ENCODE measurements around the gene CDH24. TPM values are rescaled to one million over a fixed set of nuclear protein-coding genes. Genes with fewer than 3 reads are reported as not detected.

CDH24 gene
- total RNA-seq, 1 experiment from 2014 or later = 4.6 TPM

DNA sequence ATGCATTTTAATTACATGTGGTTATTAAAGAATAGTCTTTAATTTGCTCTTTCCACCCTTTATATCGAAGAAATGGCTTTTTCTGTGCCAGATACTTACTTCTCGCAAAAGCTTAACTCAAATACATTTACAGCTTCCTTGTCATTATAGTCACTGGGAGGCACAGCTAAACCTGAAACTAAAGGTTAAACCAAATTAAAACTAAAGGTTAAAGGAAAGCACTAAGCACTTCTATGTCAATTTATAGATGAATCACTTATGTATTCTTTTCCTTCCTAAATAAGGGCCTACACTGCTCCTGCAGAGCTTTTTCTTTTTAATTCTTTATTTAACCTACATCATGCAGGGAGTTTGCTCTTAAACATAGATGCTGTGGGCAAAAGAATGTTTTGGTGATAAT lies 56.5 kb downstream of the CDH24 start:
- DNase-seq (ENCODE audit: extremely low read depth, low read depth) = no peak

DNA sequence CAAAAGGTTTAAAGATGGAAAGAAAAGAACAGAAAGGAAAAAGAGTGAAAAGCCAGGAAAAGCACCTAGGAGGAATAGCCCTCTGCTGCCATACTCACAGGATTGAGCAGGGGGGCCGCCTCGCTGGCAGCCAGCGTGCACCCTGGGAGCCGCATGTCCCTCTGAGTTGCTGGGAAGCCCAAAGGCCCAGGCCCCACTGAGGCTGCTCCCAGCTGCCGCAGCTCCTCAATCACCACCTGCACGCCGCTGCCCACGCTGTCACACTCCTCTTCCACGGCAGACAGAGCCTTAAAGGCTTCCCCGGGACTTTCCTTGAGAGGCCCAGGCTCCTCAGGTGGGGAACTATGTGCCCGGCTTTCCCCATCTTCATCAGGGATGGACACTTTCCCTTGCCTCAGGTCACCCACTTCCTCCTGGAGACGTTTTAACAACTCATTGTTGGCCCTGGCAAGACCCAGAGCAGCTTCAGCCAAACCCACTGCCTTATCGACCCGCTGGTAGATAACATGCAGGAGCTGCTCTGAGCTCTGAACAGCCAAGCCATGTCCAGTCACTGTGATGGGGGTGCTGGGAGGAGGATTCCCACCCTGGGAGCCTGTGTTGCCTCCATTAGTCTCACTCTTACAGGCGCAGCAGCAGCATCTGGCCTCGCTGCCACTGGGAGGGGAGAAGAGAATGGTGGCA lies 58.8 kb downstream of the CDH24 start:
- no peak for DNase-seq (ENCODE audit: extremely low read depth, low read depth)

DNA sequence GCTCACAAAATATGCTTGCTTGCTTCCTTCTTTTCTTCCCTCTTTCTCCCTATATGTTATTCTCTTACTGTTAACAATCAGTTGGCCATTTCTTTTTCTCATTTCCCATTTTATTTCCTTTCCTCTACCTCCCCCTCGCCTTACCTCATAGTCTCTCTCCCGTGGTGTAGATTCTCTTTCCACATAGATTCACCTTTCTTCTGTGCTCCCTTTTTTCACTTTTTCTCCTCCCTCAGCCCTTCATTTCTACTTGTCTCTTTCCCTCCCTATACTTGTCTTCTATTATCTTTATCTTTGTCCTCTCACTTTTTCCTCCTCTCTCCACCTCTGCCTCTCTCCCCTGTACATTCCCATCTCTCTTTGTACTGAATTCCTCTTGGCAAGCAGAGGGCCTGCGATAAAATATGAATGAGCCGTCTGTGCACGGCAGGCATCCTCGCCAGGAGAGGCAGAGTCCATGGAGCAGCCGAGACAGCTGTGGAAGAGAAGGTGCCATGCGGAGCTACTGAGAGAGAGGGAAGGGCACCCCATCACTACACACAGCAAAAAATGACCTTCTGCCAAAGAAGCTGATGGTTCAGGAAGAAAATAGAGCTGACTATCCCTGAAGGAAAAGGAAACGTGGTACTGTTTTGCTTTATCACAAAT lies 59.5 kb downstream of the CDH24 start:
- no peak for DNase-seq (ENCODE audit: extremely low read depth, low read depth)

Other genes starting within 250 kb of the CDH24 start
- 1.1 TPM in 1 of 2 replicates, not detected in the other for gene SLC7A7, start 242.1 kb downstream of the CDH24 start, total RNA-seq (2014; rRNA removed; shearing (Covaris generic))
- gene MRPL52, start 227.6 kb downstream of the CDH24 start, total RNA-seq (2014; rRNA removed; shearing (Covaris generic)) = 58.9 and 68.9 TPM in 2 replicates
- 0.30 and 0.89 TPM in 2 replicates for gene MMP14, start 220.9 kb downstream of the CDH24 start, total RNA-seq (2014; rRNA removed; shearing (Covaris generic))
- gene LRP10, start 185.8 kb downstream of the CDH24 start, total RNA-seq (2014; rRNA removed; shearing (Covaris generic)) = 102 and 107 TPM in 2 replicates
- gene REM2, start 174.3 kb downstream of the CDH24 start, total RNA-seq (2014; rRNA removed; shearing (Covaris generic)) = 0.32 and 0.37 TPM in 2 replicates
- gene RBM23, start 138.4 kb downstream of the CDH24 start, total RNA-seq (2014; rRNA removed; shearing (Covaris generic)) = 54.4 and 64.8 TPM in 2 replicates
- gene PRMT5, start 128.1 kb downstream of the CDH24 start, total RNA-seq (2014; rRNA removed; shearing (Covaris generic)) = 147 and 170 TPM in 2 replicates
- 77.6 and 81.7 TPM in 2 replicates for gene HAUS4, start 100.4 kb downstream of the CDH24 start, total RNA-seq (2014; rRNA removed; shearing (Covaris generic))
- 61.0 and 75.1 TPM in 2 replicates for gene AJUBA, start 75.0 kb downstream of the CDH24 start, total RNA-seq (2014; rRNA removed; shearing (Covaris generic))
- 12.8 and 15.1 TPM in 2 replicates for gene C14orf93, start 47.4 kb downstream of the CDH24 start, total RNA-seq (2014; rRNA removed; shearing (Covaris generic))
- gene PSMB5, start 22.6 kb downstream of the CDH24 start, total RNA-seq (2014; rRNA removed; shearing (Covaris generic)) = 191 and 254 TPM in 2 replicates
- gene PSMB11, start 15.3 kb downstream of the CDH24 start, total RNA-seq (2014; rRNA removed; shearing (Covaris generic)) = not detected in 2 replicates
- 73.8 and 92.9 TPM in 2 replicates for gene ACIN1, start 37.6 kb upstream of the CDH24 start, total RNA-seq (2014; rRNA removed; shearing (Covaris generic))
- gene C14orf119, start 38.0 kb upstream of the CDH24 start, total RNA-seq (2014; rRNA removed; shearing (Covaris generic)) = 41.5 and 45.7 TPM in 2 replicates
- not detected in 2 replicates for gene CIROP, start 47.5 kb upstream of the CDH24 start, total RNA-seq (2014; rRNA removed; shearing (Covaris generic))
- gene CEBPE, start 61.7 kb upstream of the CDH24 start, total RNA-seq (2014; rRNA removed; shearing (Covaris generic)) = not detected in 2 replicates
- gene SLC7A8, start 126.1 kb upstream of the CDH24 start, total RNA-seq (2014; rRNA removed; shearing (Covaris generic)) = 1.0 and 1.1 TPM in 2 replicates
- not detected in 2 replicates for gene RNF212B, start 180.4 kb upstream of the CDH24 start, total RNA-seq (2014; rRNA removed; shearing (Covaris generic))
- 7.1 and 7.8 TPM in 2 replicates for gene HOMEZ, start 228.6 kb upstream of the CDH24 start, total RNA-seq (2014; rRNA removed; shearing (Covaris generic))
- 6.8 and 7.5 TPM in 2 replicates for gene PPP1R3E, start 245.3 kb upstream of the CDH24 start, total RNA-seq (2014; rRNA removed; shearing (Covaris generic))
- 21.2 and 25.9 TPM in 2 replicates for gene BCL2L2, start 249.3 kb upstream of the CDH24 start, total RNA-seq (2014; rRNA removed; shearing (Covaris generic))

Measured in NCI-H460 (cell line).